Measurements from ENCODE around the gene PRICKLE2.

DNA sequence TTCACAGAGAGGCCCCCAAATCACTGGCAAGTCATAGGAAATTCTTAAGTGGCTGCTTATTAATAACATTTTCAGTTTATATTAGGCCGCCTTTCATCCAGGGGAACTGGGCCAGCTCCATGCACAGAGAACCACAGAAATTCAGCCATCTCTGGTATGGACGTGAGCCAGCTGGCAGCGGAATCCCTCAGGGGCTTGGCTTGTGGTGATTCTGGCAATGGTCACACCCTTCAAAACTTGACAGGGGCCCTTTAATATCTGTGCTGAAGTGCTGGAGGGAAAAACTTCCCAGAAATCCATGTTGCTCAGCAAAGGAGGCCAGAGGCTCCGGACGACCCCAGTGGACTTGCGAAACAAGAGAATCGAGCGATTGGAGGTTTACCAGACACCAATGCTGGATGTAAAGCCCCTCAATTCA lies 11.3 kb downstream of the PRICKLE2 start:
- TF ChIP-seq, protein P1, sequence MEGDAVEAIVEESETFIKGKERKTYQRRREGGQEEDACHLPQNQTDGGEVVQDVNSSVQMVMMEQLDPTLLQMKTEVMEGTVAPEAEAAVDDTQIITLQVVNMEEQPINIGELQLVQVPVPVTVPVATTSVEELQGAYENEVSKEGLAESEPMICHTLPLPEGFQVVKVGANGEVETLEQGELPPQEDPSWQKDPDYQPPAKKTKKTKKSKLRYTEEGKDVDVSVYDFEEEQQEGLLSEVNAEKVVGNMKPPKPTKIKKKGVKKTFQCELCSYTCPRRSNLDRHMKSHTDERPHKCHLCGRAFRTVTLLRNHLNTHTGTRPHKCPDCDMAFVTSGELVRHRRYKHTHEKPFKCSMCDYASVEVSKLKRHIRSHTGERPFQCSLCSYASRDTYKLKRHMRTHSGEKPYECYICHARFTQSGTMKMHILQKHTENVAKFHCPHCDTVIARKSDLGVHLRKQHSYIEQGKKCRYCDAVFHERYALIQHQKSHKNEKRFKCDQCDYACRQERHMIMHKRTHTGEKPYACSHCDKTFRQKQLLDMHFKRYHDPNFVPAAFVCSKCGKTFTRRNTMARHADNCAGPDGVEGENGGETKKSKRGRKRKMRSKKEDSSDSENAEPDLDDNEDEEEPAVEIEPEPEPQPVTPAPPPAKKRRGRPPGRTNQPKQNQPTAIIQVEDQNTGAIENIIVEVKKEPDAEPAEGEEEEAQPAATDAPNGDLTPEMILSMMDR (IDR thresholded peaks at IDR 0.05): no peak
- no peak for TF ChIP-seq ZFX (IDR thresholded peaks at IDR 0.05; ENCODE audit: borderline replicate concordance)
